HG03097 (cell line): ENCODE data around the gene COG2.

Experiments
- ATAC-seq: cut with Tn5 transposase; IDR thresholded peaks from one replicate; pipeline ENCODE4 v1.9.1; 2021; ENCODE audit not compliant: unreplicated experiment, low FRiP score

The COG2 gene

GRCh38 chr1:230668227-230668626 lies 25.9 kb downstream of the COG2 start:
- ATAC-seq = no peak

DNA sequence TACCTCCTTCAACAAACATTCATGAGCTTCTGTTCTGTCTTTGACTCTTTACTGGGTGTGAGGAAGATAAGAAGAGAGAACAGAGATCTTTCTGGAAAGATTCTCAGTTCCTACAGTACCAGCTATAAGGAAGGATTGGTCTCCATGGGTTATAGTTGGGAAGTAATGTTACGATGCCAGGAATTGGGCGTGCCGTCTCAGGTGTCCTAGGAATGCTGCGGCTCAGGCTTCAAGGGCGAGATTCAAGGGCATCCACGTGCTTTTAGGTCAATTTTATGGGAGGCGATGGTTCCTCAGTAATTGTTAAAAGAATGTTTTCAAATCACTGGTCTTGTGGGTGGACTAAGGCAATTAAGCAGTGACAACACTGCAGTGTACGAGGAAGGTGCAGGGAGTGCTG lies 27.3 kb downstream of the COG2 start:
- no peak for ATAC-seq

DNA sequence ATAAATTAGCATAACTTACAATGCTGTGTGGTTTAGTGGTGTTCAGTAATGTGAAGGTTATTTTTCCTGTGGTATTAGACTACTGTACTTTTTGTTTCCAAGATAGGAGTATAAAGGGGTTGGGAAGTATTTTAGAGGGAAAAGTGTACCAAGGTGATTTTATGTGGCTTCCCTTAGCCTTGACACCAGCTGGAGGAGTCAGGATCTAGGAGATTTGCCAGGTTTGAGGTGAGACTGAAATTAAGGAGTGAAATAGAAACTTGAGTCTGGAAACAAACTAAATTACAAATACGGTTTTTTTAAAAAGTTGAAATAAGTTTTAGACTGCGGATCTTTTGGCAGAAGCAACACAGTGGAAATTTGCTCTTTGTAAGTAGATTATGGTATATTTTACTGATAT lies 32.3 kb downstream of the COG2 start:
- no peak for ATAC-seq

GRCh38 chr1:230677200-230677599 lies 34.9 kb downstream of the COG2 start:
- no peak for ATAC-seq

DNA sequence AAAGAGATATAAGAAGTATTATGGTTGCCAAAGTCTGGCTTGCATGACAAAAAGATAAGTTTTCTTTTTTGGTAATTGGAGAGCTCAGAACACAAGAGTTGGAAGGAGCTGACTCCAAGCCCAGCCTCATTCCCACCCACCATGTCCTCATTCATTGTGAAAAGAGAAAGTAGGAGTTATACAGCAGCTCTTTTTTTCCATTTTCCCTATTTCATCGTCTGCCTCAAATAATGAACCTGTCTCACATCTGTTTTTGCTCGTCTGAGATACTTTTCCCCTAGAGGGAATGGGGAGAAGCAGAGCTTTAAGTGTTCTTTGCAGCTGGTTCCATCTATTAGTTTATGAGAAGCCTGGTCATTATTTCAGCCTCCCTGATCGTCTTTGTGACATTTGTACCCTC lies 36.9 kb downstream of the COG2 start:
- no peak for ATAC-seq

DNA sequence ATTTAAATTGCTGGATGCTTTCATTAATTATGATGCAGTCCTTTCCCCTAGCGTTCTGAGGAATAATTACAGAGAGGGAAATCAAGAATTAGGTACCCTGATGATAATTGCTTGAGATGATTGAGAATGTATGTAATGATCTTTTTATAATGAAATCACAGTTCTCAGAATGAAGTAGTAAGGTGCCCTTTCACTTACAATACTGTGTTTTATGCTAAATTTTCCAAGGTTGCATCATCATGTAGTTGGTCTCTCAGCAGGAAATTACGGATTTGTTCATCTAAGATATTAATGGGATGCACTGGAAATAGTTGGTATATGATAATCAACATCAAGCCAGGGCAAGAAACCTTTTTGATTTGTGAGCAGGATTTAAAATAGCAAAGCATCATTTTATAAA lies 37.5 kb downstream of the COG2 start:
- ATAC-seq = no peak

- ATAC-seq = no peak
Observed at GRCh38 chr1:230680300-230681025, 38.2 kb downstream of the COG2 start.

DNA sequence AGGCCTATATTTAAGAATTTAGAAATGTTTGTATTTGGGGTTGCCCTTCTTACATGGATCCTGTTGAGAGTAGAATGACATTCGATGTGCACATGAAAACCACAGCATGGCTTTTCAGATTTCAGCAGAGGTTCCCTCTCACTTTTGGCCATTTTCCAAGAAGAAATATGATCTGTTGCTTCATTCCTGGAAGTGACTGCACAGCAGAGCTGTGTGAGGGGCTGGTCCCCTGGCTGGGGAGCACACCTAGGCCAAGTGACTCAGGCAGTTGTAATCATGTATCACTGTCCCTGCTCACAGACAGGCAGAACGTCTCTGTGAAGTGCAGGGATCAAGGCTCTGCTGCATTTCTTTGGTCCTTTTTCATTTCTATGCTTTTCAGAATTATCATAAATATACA lies 39.3 kb downstream of the COG2 start:
- ATAC-seq = no peak

DNA sequence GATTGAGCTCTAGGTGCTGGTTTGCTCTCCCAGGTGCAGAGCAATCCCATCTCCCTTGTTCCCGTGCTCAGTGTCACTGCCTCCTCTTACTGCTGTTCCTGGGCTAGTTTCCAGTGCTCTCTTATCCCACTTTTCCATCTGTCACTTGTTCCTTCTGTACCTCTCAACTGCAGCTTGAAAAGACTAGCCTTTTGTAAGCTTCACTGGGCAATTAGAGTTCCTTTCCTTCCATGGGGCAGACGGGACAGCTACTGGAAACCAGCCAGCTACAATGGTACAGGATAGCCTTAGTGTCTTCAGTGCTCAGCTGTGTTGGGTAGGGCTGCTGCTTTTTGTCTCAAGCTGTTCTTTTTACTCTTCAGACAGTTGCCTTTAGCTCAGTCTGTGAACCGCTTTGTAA lies 40.0 kb downstream of the COG2 start:
- ATAC-seq = no peak

GRCh38 chr1:230682882-230683610 lies 40.8 kb downstream of the COG2 start:
- no peak for ATAC-seq

DNA sequence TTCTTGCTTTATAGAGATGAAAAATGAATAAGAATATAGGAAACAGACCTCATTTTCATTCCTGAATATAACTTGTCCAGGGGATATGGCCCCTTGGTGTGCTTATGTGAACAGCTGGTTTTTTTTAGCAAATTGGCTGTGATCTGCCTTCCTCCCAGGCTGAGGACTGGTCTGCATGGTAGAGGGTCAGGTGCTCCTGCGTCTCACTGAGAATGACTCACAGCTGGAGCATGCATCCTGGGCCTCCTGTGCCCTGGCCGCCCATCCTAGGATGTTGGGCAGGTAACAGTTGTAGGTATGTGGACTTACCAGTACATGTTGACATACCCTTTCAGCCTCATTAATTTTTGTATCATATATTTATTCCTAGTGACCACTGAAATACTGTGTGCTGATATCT lies 41.9 kb downstream of the COG2 start:
- no peak for ATAC-seq

DNA sequence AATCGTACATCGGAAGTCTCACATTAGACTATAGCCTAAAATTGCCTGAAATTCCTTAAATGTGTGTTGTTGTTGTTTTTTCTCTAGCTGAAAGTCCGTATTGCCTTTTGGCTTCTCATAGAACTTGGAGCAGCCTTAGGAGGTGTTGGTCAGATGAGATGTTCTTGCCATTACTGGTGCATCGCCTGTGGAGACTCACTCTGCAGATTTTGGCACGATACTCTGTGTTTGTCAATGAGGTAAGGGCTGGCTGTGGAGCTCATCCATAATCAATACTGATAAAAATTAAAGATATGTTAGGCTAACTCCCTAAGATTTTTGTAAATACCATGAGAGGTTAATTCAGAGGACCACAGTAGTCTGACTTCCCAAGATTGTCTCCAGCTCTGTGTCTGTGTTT lies 42.7 kb downstream of the COG2 start:
- no peak for ATAC-seq

DNA sequence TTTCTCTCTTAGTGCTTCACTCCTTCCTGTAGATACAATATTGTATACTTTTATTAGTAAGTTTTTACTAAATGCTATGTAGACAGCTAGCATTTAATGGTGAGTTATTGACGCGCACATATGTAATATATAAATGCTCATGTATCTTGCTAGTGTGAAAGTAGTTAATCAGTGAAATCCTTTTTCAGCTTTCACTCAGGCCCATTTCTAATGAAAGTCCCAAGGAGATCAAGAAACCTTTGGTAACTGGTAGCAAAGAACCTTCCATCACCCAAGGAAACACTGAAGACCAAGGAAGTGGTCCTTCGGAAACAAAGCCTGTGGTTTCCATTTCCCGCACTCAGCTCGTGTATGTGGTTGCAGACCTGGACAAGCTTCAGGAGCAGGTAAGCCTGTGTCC lies 44.5 kb downstream of the COG2 start:
- no peak for ATAC-seq

- ATAC-seq = no peak
Observed at GRCh38 chr1:230690101-230690500, 47.8 kb downstream of the COG2 start.

GRCh38 chr1:230691615-230692014 lies 49.3 kb downstream of the COG2 start:
- ATAC-seq = no peak

- ATAC-seq = no peak
Observed at GRCh38 chr1:230693221-230693620, 50.9 kb downstream of the COG2 start.

- ATAC-seq = no peak
Observed at GRCh38 chr1:230693777-230694176, 51.5 kb downstream of the COG2 start.

GRCh38 chr1:230694464-230694863 lies 52.2 kb downstream of the COG2 start:
- no peak for ATAC-seq

DNA sequence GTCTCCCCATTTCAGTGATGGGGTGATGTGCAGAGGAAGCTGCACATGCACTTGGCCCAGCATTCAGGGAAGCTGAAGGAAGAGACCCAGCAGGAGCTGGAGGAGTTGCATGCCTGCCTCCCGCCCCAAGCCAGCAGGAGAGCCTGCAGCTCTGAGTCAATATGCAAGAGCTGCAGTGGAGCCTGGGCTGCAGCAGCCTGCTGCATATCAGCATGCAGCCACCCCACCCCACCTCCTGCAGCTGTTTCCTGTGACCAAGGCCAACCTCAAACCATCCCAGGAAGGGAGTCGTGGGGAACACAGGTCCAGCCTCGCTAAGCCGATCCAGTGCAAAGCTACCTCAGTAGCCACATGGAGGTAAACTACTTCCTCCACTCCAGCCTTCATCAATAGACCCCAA lies 52.7 kb downstream of the COG2 start:
- no peak for ATAC-seq

DNA sequence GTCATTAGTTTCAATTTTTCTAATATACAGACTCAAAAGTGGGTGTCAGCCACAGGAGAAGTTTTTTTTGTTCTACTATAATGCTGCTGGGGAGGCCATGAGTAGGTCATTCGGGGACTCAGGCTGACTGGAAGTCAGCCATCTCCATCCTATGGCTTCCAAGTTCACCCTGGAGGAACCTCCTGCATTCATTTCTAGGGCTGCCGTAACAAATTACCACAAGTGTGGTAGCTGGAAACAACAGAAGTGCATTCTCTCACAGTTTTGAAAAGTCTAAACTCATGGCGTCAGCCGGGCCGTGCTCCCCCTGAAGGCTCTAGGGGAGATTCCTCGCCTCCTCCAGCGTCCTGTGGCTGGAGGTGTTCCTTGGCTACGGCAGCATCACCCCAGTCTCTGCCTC lies 53.9 kb downstream of the COG2 start:
- no peak for ATAC-seq

GRCh38 chr1:230696722-230697437 lies 54.6 kb downstream of the COG2 start:
- ATAC-seq = no peak

GRCh38 chr1:230698130-230698529 lies 55.8 kb downstream of the COG2 start:
- ATAC-seq = no peak
